Right lobe of liver (tissue), 4 donors: ENCODE data around the gene SIK3.

Source experiments
- POLR2A ChIP-seq: fragments of 450-650 bp; IDR thresholded peaks from one replicate; pipeline ENCODE4 v1.6.1; 2017; ENCODE audit warnings: antibody characterized with exemption, mild to moderate bottlenecking
- TF ChIP-seq, protein P1 (sequence below), 4 donors: fragments of 200-600 bp in 3 of 4; fragments of 450-650 bp in 1 of 4; IDR thresholded peaks; one replicate each; pipeline versions ENCODE4 v1.5.1 to v1.8.0; 2016 to 2022; ENCODE audit warnings: antibody characterized with exemption in 4 of 4, mild to moderate bottlenecking in 2 of 4
- donor health status: DM: no; HTN: no; CAD: no.
- donor health status: DM: no; HTN: no; CAD: no.
- donor health status: DM: no; HTN: yes; CAD: no.

- TF ChIP-seq, protein P1, sequence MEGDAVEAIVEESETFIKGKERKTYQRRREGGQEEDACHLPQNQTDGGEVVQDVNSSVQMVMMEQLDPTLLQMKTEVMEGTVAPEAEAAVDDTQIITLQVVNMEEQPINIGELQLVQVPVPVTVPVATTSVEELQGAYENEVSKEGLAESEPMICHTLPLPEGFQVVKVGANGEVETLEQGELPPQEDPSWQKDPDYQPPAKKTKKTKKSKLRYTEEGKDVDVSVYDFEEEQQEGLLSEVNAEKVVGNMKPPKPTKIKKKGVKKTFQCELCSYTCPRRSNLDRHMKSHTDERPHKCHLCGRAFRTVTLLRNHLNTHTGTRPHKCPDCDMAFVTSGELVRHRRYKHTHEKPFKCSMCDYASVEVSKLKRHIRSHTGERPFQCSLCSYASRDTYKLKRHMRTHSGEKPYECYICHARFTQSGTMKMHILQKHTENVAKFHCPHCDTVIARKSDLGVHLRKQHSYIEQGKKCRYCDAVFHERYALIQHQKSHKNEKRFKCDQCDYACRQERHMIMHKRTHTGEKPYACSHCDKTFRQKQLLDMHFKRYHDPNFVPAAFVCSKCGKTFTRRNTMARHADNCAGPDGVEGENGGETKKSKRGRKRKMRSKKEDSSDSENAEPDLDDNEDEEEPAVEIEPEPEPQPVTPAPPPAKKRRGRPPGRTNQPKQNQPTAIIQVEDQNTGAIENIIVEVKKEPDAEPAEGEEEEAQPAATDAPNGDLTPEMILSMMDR (IDR thresholded peaks at IDR 0.05), result no peak
- TF ChIP-seq POLR2A, result no peak
These were observed 78.4 kb downstream of the SIK3 start for GRCh38 chr11:117019871-117020270.
